IMR-90 (cell line): ENCODE measurements around the gene NNAT.

Experiments
- MXI1 ChIP-seq: IDR thresholded peaks from 2 replicates; pipeline ENCODE4 v1.6.1; 2012; ENCODE audit warnings: low read depth, mild to moderate bottlenecking, low read length, moderate library complexity, borderline replicate concordance
- RAD21 ChIP-seq: IDR thresholded peaks from 2 replicates; pipeline ENCODE4 v1.6.1; 2012; ENCODE audit warnings: low read length, improper control_type of control experiment
- TF ChIP-seq, protein P1 (sequence below): conservative IDR thresholded peaks from 2 replicates; pipeline ENCODE4 v1.5.1; 2012; ENCODE audit warnings: mild to moderate bottlenecking, low read depth, low read length, improper control_type of control experiment
- TF ChIP-seq, protein P2 (sequence below): fragments of 150-350 bp; IDR thresholded peaks from 2 replicates; pipeline ENCODE4 v1.6.1; 2017; ENCODE audit warnings: mild to moderate bottlenecking, antibody characterized with exemption, low read length, low read depth

DNA sequence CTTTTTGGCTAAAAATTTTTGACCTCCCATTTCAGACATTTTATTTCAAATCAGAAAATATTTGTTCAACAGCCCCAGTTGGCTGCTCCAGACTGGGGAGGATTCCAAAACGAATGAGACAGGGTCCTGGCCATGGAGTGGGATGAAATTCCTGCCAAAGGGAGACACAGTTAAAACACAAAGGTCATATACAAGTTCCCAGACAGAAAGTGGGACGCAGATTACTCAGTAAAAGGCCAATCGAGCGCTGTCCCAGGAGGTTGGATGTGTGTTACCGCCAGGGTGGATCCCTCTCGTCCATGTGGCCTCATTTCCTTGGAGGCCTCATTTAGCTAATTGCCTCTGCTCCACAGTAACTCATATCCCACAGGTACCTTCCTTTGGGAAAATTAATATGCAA is 41.8 kb upstream of the NNAT start:
- TF ChIP-seq RAD21: no peak
- TF ChIP-seq, protein P1, sequence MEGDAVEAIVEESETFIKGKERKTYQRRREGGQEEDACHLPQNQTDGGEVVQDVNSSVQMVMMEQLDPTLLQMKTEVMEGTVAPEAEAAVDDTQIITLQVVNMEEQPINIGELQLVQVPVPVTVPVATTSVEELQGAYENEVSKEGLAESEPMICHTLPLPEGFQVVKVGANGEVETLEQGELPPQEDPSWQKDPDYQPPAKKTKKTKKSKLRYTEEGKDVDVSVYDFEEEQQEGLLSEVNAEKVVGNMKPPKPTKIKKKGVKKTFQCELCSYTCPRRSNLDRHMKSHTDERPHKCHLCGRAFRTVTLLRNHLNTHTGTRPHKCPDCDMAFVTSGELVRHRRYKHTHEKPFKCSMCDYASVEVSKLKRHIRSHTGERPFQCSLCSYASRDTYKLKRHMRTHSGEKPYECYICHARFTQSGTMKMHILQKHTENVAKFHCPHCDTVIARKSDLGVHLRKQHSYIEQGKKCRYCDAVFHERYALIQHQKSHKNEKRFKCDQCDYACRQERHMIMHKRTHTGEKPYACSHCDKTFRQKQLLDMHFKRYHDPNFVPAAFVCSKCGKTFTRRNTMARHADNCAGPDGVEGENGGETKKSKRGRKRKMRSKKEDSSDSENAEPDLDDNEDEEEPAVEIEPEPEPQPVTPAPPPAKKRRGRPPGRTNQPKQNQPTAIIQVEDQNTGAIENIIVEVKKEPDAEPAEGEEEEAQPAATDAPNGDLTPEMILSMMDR: no peak
- TF ChIP-seq, protein P2, sequence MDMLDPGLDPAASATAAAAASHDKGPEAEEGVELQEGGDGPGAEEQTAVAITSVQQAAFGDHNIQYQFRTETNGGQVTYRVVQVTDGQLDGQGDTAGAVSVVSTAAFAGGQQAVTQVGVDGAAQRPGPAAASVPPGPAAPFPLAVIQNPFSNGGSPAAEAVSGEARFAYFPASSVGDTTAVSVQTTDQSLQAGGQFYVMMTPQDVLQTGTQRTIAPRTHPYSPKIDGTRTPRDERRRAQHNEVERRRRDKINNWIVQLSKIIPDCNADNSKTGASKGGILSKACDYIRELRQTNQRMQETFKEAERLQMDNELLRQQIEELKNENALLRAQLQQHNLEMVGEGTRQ: no peak
- no peak for TF ChIP-seq MXI1
